Cortex of kidney (tissue), 1 donor: ENCODE results near the gene IPO11.

Source experiments
- DNase-seq: peaks from one replicate; lab custom pipeline; 2025; lab: John Stamatoyannopoulos, UW

IPO11 gene

GRCh38 chr5:62569470-62569869, 156.9 kb downstream of the IPO11 start:
- DNase-seq = no peak

- DNase-seq = no peak
Observed at GRCh38 chr5:62572918-62573514, 160.5 kb downstream of the IPO11 start.

GRCh38 chr5:62574599-62574998, 162.0 kb downstream of the IPO11 start:
- DNase-seq = no peak

- DNase-seq = no peak
Observed at GRCh38 chr5:62575066-62575465, 162.5 kb downstream of the IPO11 start.

GRCh38 chr5:62575489-62575888, 162.9 kb downstream of the IPO11 start:
- DNase-seq = no peak

- DNase-seq = no peak
Observed at GRCh38 chr5:62576570-62577170, 164.1 kb downstream of the IPO11 start.

GRCh38 chr5:62577488-62577887, 164.9 kb downstream of the IPO11 start:
- DNase-seq = no peak

- DNase-seq = no peak
Observed at GRCh38 chr5:62578540-62578939, 166.0 kb downstream of the IPO11 start, which contains the start of gene LRRC70. Gene LRRC70 (plus strand): TSS chr5:62578819. CDS start chr5:62579439, 620 bp downstream.

- DNase-seq = no peak
Observed at GRCh38 chr5:62579761-62580160, 167.2 kb downstream of the IPO11 start.

- no peak for DNase-seq
Observed at GRCh38 chr5:62581836-62582597, 169.5 kb downstream of the IPO11 start.

GRCh38 chr5:62584391-62584790, 171.8 kb downstream of the IPO11 start:
- DNase-seq = no peak

GRCh38 chr5:62585306-62585705, 172.7 kb downstream of the IPO11 start:
- no peak for DNase-seq

- no peak for DNase-seq
Observed at GRCh38 chr5:62585751-62586150, 173.2 kb downstream of the IPO11 start.

GRCh38 chr5:62587737-62588136, 175.2 kb downstream of the IPO11 start:
- DNase-seq = no peak

GRCh38 chr5:62588668-62589067, 176.1 kb downstream of the IPO11 start:
- DNase-seq = no peak

- DNase-seq = no peak
Observed at GRCh38 chr5:62589504-62589903, 176.9 kb downstream of the IPO11 start.

GRCh38 chr5:62590387-62590786, 177.8 kb downstream of the IPO11 start:
- DNase-seq = no peak

- DNase-seq = no peak
Observed at GRCh38 chr5:62592558-62592957, 180.0 kb downstream of the IPO11 start.

- no peak for DNase-seq
Observed at GRCh38 chr5:62593331-62593730, 180.8 kb downstream of the IPO11 start.

GRCh38 chr5:62594364-62594984, 181.9 kb downstream of the IPO11 start:
- DNase-seq = no peak

- DNase-seq = no peak
Observed at GRCh38 chr5:62596096-62596495, 183.5 kb downstream of the IPO11 start.

GRCh38 chr5:62596691-62597090, 184.1 kb downstream of the IPO11 start:
- DNase-seq = no peak

GRCh38 chr5:62597314-62597713, 184.8 kb downstream of the IPO11 start:
- no peak for DNase-seq
